GM12878 (cell line): Measurements from ENCODE around the gene BLOC1S3. TPM values are rescaled to one million over a fixed set of nuclear protein-coding genes. Genes with fewer than 3 reads are reported as not detected.

Experiments used
- ATAC-seq: fragments of 200-7000 bp; cut with Tn5 transposase; 3 replicates; pipeline ENCODE4 v1.9.1; 2020; ENCODE audit warnings: mild to moderate bottlenecking, moderate library complexity
- BruUV-seq: library from RNA; stranded (reverse); fragments of 400-500 nt; replicated peaks from 2 replicates; lab custom pipeline; 2021; lab: Mats Ljungman, UMichigan
- CTCF ChIA-PET: fragments of 300-600 bp; sonication (Branson Sonifier 250); formaldehyde crosslinking; extraction: SDS; loops from one replicate; lab custom pipeline; 2021; ENCODE audit warnings: inconsistent platforms; lab: Yijun Ruan, JAX
- POLR2A ChIA-PET: fragments of 350-600 bp; formaldehyde crosslinking; extraction: SDS; loops from one replicate; lab custom pipeline; 2021; ENCODE audit warnings: inconsistent platforms; lab: Charles Lee
- RAD21 ChIA-PET: fragments of 300-600 bp; sonication (Branson Sonifier 250); formaldehyde crosslinking; loops from one replicate; lab custom pipeline; 2023; ENCODE audit warnings: antibody characterized with exemption; ENCODE audit not compliant: unreplicated experiment; lab: Charles Lee
- SMC1A ChIA-PET: fragments of 300-600 bp; sonication (Branson Sonifier 250); formaldehyde crosslinking; loops from one replicate; lab custom pipeline; 2023; ENCODE audit not compliant: unreplicated experiment, uncharacterized antibody; lab: Charles Lee
- DNase-seq: peaks from one replicate; pipeline ENCODE4 v3.0.0-alpha.2; 2011; ENCODE audit warnings: low read depth, low spot score
- FAIRE-seq: peaks from 3 replicates; lab custom pipeline; 2011; peaks lifted over from hg19 to GRCh38; lab: Jason Lieb, UNC
- H2AFZ ChIP-seq: 2 replicates; pipeline ENCODE4 v1.6.0; 2011; ENCODE audit warnings: low read depth, low read length, control low read depth; ENCODE audit not compliant: control insufficient read depth
- H3K27ac ChIP-seq: 2 replicates; pipeline ENCODE4 v1.5.1; 2011; ENCODE audit warnings: control low read depth; ENCODE audit not compliant: control insufficient read depth, insufficient read depth
- H3K27me3 ChIP-seq, 2 experiments: replicated peaks in 1 of 2; 2 replicates each; pipeline versions ENCODE4 v1.6.0 to v1.6.1; 2011; ENCODE audit warnings: low read length in 1 of 2; ENCODE audit not compliant: control insufficient read depth in 2 of 2, insufficient read depth in 2 of 2
- H3K36me3 ChIP-seq, 2 experiments: 2 replicates each; pipeline ENCODE4 v1.5.1; 2011; ENCODE audit warnings: low read length in 1 of 2; ENCODE audit not compliant: control insufficient read depth in 2 of 2, insufficient read depth in 2 of 2
- H3K4me1 ChIP-seq: 2 replicates; pipeline ENCODE4 v1.6.1; 2011; ENCODE audit warnings: mild to moderate bottlenecking, low read length, moderate library complexity, mixed read lengths; ENCODE audit not compliant: control insufficient read depth, insufficient read depth
- H3K4me2 ChIP-seq: 2 replicates; pipeline ENCODE4 v1.6.0; 2011; ENCODE audit warnings: control low read depth; ENCODE audit not compliant: control insufficient read depth, insufficient read depth
- H3K4me3 ChIP-seq: fragments of 200-600 bp; sonication (generic); 2 replicates; pipeline ENCODE4 v1.5.1; 2016
- H3K79me2 ChIP-seq: 2 replicates; pipeline ENCODE4 v1.6.0; 2011; ENCODE audit warnings: low read length; ENCODE audit not compliant: control insufficient read depth, insufficient read depth
- H3K9ac ChIP-seq: 2 replicates; pipeline ENCODE4 v1.8.0; 2011; ENCODE audit warnings: low read length, control low read depth, mixed read lengths; ENCODE audit not compliant: control insufficient read depth, insufficient read depth
- H3K9me3 ChIP-seq: replicated peaks from 3 replicates; pipeline ENCODE4 v1.5.1; 2011; ENCODE audit warnings: mild to moderate bottlenecking, low read length; ENCODE audit not compliant: control insufficient read depth, insufficient read depth
- H4K20me1 ChIP-seq: 2 replicates; pipeline ENCODE4 v1.6.0; 2011; ENCODE audit not compliant: control insufficient read depth, insufficient read depth
- ASH2L ChIP-seq: fragments of 300-600, 200-600 bp; sonication (generic); IDR thresholded peaks from 2 replicates; pipeline ENCODE4 v1.6.1; 2017; ENCODE audit warnings: low read depth, mild to moderate bottlenecking, borderline replicate concordance
- CREM ChIP-seq: IDR thresholded peaks from 2 replicates; pipeline ENCODE4 v1.6.1; 2014; ENCODE audit warnings: antibody characterized with exemption, low read depth
- CUX1 ChIP-seq: IDR thresholded peaks from 2 replicates; pipeline ENCODE4 v1.6.1; 2012; ENCODE audit warnings: improper control_type of control experiment, low read depth, low read length; ENCODE audit not compliant: insufficient replicate concordance
- EED ChIP-seq: sonication (generic); IDR thresholded peaks from 2 replicates; pipeline ENCODE4 v1.6.1; 2016; ENCODE audit warnings: antibody characterized with exemption, low read depth
- ETV6 ChIP-seq, 2 experiments: fragments of 450-650 bp in 1 of 2; IDR thresholded peaks in 1 of 2; conservative IDR thresholded peaks in 1 of 2; 2 replicates each; pipeline ENCODE4 v1.6.1; 2014; ENCODE audit warnings: antibody characterized with exemption in 1 of 2, borderline replicate concordance in 1 of 2, low read depth in 1 of 2, mild to moderate bottlenecking in 1 of 2, moderate library complexity in 1 of 2
- MYC ChIP-seq: IDR thresholded peaks from 2 replicates; pipeline ENCODE4 v1.6.1; 2011; ENCODE audit warnings: mild to moderate bottlenecking, low read length, moderate library complexity, inconsistent platforms; ENCODE audit not compliant: insufficient read depth, insufficient replicate concordance, insufficient read length, severe bottlenecking
- NFXL1 ChIP-seq: fragments of 450-650 bp; IDR thresholded peaks from 2 replicates; pipeline ENCODE4 v1.6.1; 2017; ENCODE audit warnings: antibody characterized with exemption, mild to moderate bottlenecking, borderline replicate concordance
- POLR2A ChIP-seq: IDR thresholded peaks from 2 replicates; pipeline ENCODE4 v1.6.1; 2011; ENCODE audit warnings: low read depth, mild to moderate bottlenecking, low read length
- SREBF1 ChIP-seq: IDR thresholded peaks from 2 replicates; pipeline ENCODE4 v1.6.1; 2012; ENCODE audit warnings: mild to moderate bottlenecking, low read length
- SUZ12 ChIP-seq: fragments of 200-600 bp; sonication (generic); IDR thresholded peaks from one replicate; pipeline ENCODE4 v1.6.1; 2018; ENCODE audit warnings: antibody characterized with exemption, mild to moderate bottlenecking; ENCODE audit not compliant: unreplicated experiment
- TCF12 ChIP-seq: IDR thresholded peaks from 2 replicates; pipeline ENCODE4 v1.6.1; 2011; ENCODE audit warnings: low read depth, mild to moderate bottlenecking, low read length
- ZNF24 ChIP-seq: fragments of 450-650 bp; IDR thresholded peaks from 2 replicates; pipeline ENCODE4 v1.6.1; 2017; ENCODE audit warnings: antibody characterized with exemption, mild to moderate bottlenecking
- ZNF622 ChIP-seq: fragments of 450-650 bp; IDR thresholded peaks from 2 replicates; pipeline ENCODE4 v1.6.1; 2017; ENCODE audit warnings: mild to moderate bottlenecking, inconsistent platforms
- ZZZ3 ChIP-seq: IDR thresholded peaks from 2 replicates; pipeline ENCODE4 v1.6.1; 2011; ENCODE audit warnings: low read depth; ENCODE audit not compliant: control insufficient read depth, insufficient read length
- WGBS: methylation state at CpG from one replicate; pipeline ENCODE4 v1.1.6; 2016; ENCODE audit warnings: low lambda C conversion rate; ENCODE audit not compliant: insufficient replicate concordance, insufficient coverage; ENCODE audit errors: missing lambda C conversion rate; 5-methylcytosine and 5-hydroxymethylcytosine counted together
- in situ Hi-C: fragments of 300-500 bp; cut with MboI; formaldehyde crosslinking; loops from 9 replicates; pipeline ENCODE4 v1.14.3; 2018; ENCODE audit warnings: mixed read lengths
- intact Hi-C: fragments of 100-400 bp; cut with micrococcal nuclease; formaldehyde crosslinking; loops from one replicate; pipeline ENCODE4 v1.14.2; 2022; ENCODE audit not compliant: unreplicated experiment
- polyA plus RNA-seq, 11 experiments: library from polyadenylated mRNA; depleted of rRNA in 4 of 11; unstranded in 6 of 11; stranded (reverse) in 5 of 11; fragments of >200 nt; fragmentation: Nextera tagmentation in 4 of 11; fragmentation: Illumina TruSeq in 1 of 11; extraction: Ambion mirVana in 4 of 11; extraction: Trizol in 1 of 11; gene quantifications; 1 replicate in 1 of 11; 2 replicates in 10 of 11; pipeline versions ENCODE4 v1.2.1 to v1.2.3, GENCODE V29; 2011 to 2016; ENCODE audit warnings: inconsistent platforms in 2 of 11, missing spikeins in 2 of 11, low read depth in 1 of 11
- total RNA-seq, 4 experiments: library from RNA; depleted of rRNA in 3 of 4; stranded (reverse); fragments of >200 nt in 3 of 4; fragmentation: Illumina TruSeq in 1 of 4; extraction: Trizol in 1 of 4; gene quantifications; 2 replicates each; pipeline versions ENCODE4 v1.2.1 to v1.2.3, GENCODE V29; 2013 to 2021

BLOC1S3 gene
- total and polyA plus RNA-seq, 10 of the 15 experiments (the other 5 are each of a cell fraction or from before 2014, with no cell fraction given) = 3.6 to 18.3 (median 10.4) TPM

GRCh38 chr19:45137179-45137761, 41.3 kb upstream of the BLOC1S3 start:
- Histone ChIP-seq H2AFZ (peak overlapping the region; percentile 74), H3K9ac (peak overlapping the region; percentile 59), H3K4me2 (peak overlapping the region; percentile 73), H3K4me3 (peak overlapping the region; percentile 39; the same call in 1 of the 2 replicates), H3K27me3 (no peaks in the 10 kb centered on the region), H3K79me2 (peaks cover 31% of the 10 kb centered on the region), H3K4me1 (peaks cover 51% of the 10 kb centered on the region), H3K36me3 (peaks cover 3 to 13% of the 10 kb centered on the region in 2 experiments; a peak in 3 of 4 replicates), H4K20me1 (no peaks in the 10 kb centered on the region), H3K9me3 (no peaks in the 10 kb centered on the region), H3K27ac (peak overlapping the region; percentile 97)
- in situ Hi-C loops (no loop called here), intact Hi-C loops (loop anchor here (1.0 to 5.0 kb wide), 4 partner anchors 27 to 200 kb away; partner anchors contain the start of genes GEMIN7 and ZNF296)
- FAIRE-seq = peak; percentile 99
- POLR2A ChIA-PET = interaction anchor here (0.6 to 4.5 kb wide), 17 partner anchors 12 to 995 kb away, joined by 3 to 33 read pairs (median 4); partner anchors contain the start of genes BLOC1S3, CLASRP, PPP1R37 and TRAPPC6A
- BruUV-seq = no TSS peak
- SMC1A ChIA-PET = interaction anchor here (0.9 to 4.0 kb wide), 13 partner anchors 11 to 112 kb away, joined by 3 to 39 read pairs (median 5); partner anchors contain the start of genes BLOC1S3, CLASRP, PPP1R37 and TRAPPC6A
- CTCF ChIA-PET = interaction anchor here (0.6 to 5.6 kb wide), 15 partner anchors 12 to 428 kb away, joined by 3 to 39 read pairs (median 6); partner anchors contain the start of genes BLOC1S3, GEMIN7, PPP1R37 and TRAPPC6A
- DNase-seq = peak; percentile 93
- ATAC-seq = peak; percentile 95
- RAD21 ChIA-PET = interaction anchor here (0.7 to 2.7 kb wide), 14 partner anchors 10 to 134 kb away, joined by 3 to 21 read pairs (median 5); partner anchors contain the start of genes BLOC1S3, GEMIN7, PPP1R37 and TRAPPC6A
- WGBS = 3% methylated on average over 17 of the region's 17 CpGs
- no peak for TF ChIP-seq SUZ12
- TF ChIP-seq CREM = peak; percentile 34; the same call in 1 of the 2 replicates
- TF ChIP-seq ZNF24 = 0 out of 2 replicates have a peak, but pooled peaks have one; percentile 19
- peak; percentile 91; the same call in 1 of the 2 replicates for TF ChIP-seq TCF12
- peak; percentile 82 for TF ChIP-seq EED
- TF ChIP-seq ZNF622 = no peak
- TF ChIP-seq SREBF1 = no peak
- no peak for TF ChIP-seq CUX1
- no peak for TF ChIP-seq NFXL1
- no peak for TF ChIP-seq ZZZ3
- TF ChIP-seq POLR2A = peak; percentile 47; the same call in 1 of the 2 replicates
- no peak for TF ChIP-seq ETV6 (conservative IDR thresholded peaks at IDR 0.05 in 1 of 2, IDR thresholded peaks at IDR 0.05 in 1 of 2; ENCODE audit: borderline replicate concordance in 1 of 2, low read depth in 1 of 2)
- TF ChIP-seq MYC = peak; percentile 77
- no peak for TF ChIP-seq ASH2L
